Measurements from ENCODE around the gene PCDHGB3. TPM values are rescaled to one million over a fixed set of nuclear protein-coding genes. Genes with fewer than 3 reads are reported as not detected.
"Not testable (repeated sequence)": the region's sequence is repeated elsewhere in the genome, so short reads cannot be mapped to it uniquely, and the experiment has no call there.

PCDHGB3 gene
- polyA plus RNA-seq, 1 donor from 2014 or later, result not detected

DNA sequence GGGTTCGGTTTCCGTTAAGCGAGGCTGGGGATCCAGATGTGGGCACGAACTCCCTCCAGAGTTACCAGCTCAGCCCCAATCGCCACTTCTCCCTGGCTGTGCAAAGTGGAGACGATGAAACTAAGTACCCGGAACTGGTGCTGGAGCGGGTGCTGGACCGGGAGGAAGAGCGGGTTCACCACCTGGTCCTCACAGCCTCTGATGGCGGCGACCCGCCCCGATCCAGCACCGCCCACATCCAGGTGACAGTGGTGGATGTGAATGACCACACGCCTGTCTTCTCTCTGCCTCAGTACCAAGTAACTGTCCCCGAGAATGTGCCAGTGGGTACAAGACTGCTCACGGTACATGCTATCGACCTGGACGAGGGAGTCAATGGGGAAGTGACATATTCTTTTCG lies 13.3 kb downstream of the PCDHGB3 start:
- H4K20me1 ChIP-seq (ENCODE audit: insufficient read depth), result no peaks in the 10 kb centered on the region
- H2AFZ ChIP-seq (ENCODE audit: low read depth, low read length), result no peak overlapping the region
- H3K4me3 ChIP-seq (ENCODE audit: low read length), result no peak overlapping the region
- no peak overlapping the region for H3K9ac ChIP-seq (ENCODE audit: low read length)
- peaks cover 22% of the 10 kb centered on the region for H3K9me3 ChIP-seq (ENCODE audit: low read length)
- TF ChIP-seq EZH2 (IDR thresholded peaks at IDR 0.05; ENCODE audit: borderline replicate concordance, insufficient read depth, low read length, poor library complexity, severe bottlenecking) (no peak), MXI1 (conservative IDR thresholded peaks at IDR 0.05; ENCODE audit: poor library complexity, severe bottlenecking) (no peak), SMC3 (conservative IDR thresholded peaks at IDR 0.05; ENCODE audit: poor library complexity) (no peak), RAD21 (conservative IDR thresholded peaks at IDR 0.05) (no peak), CTCF (IDR thresholded peaks at IDR 0.05; ENCODE audit: poor library complexity, severe bottlenecking) (no peak)
- no peak overlapping the region for H3K4me2 ChIP-seq (ENCODE audit: low read length)
- H3K27ac ChIP-seq (ENCODE audit: low read length), result no peak overlapping the region
- H3K79me2 ChIP-seq (replicated peaks; ENCODE audit: insufficient read depth, low read length), result no peaks in the 10 kb centered on the region
- H3K36me3 ChIP-seq (ENCODE audit: insufficient read depth, low read length), result no peaks in the 10 kb centered on the region
- no peaks in the 10 kb centered on the region for H3K9me2 ChIP-seq (ENCODE audit: insufficient read depth, low read length)
- H3K27me3 ChIP-seq (ENCODE audit: insufficient read depth, low read depth, low read length), result no peaks in the 10 kb centered on the region
- H3F3A ChIP-seq (ENCODE audit: insufficient read depth, low read length, poor library complexity, severe bottlenecking), result no peaks in the 10 kb centered on the region

DNA sequence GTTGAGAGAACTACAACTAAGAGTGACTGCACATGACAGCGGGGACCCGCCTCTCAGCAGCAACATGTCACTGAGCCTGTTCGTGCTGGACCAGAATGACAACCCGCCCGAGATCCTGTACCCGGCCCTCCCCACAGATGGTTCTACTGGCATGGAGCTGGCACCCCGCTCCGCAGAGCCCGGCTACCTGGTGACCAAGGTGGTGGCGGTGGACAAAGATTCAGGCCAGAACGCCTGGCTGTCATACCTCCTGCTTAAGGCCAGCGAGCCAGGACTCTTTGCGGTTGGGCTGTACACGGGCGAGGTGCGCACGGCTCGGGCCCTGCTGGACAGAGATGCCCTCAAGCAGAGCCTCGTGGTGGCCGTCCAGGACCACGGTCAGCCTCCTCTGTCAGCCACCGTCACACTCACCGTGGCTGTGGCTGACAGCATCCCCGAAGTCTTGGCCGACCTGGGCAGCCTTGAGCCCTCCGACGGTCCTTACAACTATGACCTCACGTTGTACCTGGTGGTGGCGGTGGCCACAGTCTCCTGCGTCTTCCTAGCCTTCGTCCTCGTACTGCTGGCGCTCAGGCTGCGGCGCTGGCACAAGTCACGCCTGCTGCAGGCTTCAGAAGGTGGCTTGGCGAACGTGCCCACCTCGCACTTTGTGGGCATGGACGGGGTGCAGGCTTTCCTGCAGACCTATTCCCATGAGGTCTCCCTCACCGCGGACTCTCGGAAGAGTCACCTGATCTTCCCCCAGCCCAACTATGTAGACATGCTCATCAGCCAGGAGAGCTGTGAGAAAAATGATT lies 14.6 kb downstream of the PCDHGB3 start:
- H2AFZ ChIP-seq (ENCODE audit: low read depth, low read length), result no peak overlapping the region
- H3K9ac ChIP-seq (ENCODE audit: low read length), result no peak overlapping the region
- no peaks in the 10 kb centered on the region for H3K27me3 ChIP-seq (ENCODE audit: insufficient read depth, low read depth, low read length)
- H3K4me3 ChIP-seq (ENCODE audit: low read length), result no peak overlapping the region
- no peak overlapping the region for H3K27ac ChIP-seq (ENCODE audit: low read length)
- no peaks in the 10 kb centered on the region for H3K79me2 ChIP-seq (replicated peaks; ENCODE audit: insufficient read depth, low read length)
- peaks cover 31% of the 10 kb centered on the region for H3K9me3 ChIP-seq (ENCODE audit: low read length)
- H3K4me2 ChIP-seq (ENCODE audit: low read length), result no peak overlapping the region
- TF ChIP-seq SMC3 (conservative IDR thresholded peaks at IDR 0.05; ENCODE audit: poor library complexity) (no peak), EP300 (conservative IDR thresholded peaks at IDR 0.05; ENCODE audit: poor library complexity, severe bottlenecking) (no peak), CTCF (IDR thresholded peaks at IDR 0.05; ENCODE audit: poor library complexity, severe bottlenecking) (no peak)
- no peaks in the 10 kb centered on the region for H3F3A ChIP-seq (ENCODE audit: insufficient read depth, low read length, poor library complexity, severe bottlenecking)
- H4K20me1 ChIP-seq (ENCODE audit: insufficient read depth), result no peaks in the 10 kb centered on the region
- H3K9me2 ChIP-seq (ENCODE audit: insufficient read depth, low read length), result no peaks in the 10 kb centered on the region
- H3K36me3 ChIP-seq (ENCODE audit: insufficient read depth, low read length), result no peaks in the 10 kb centered on the region

- H3K4me2 ChIP-seq (ENCODE audit: low read length); H3F3A ChIP-seq (ENCODE audit: insufficient read depth, low read length, poor library complexity, severe bottlenecking); H3K36me3 ChIP-seq (ENCODE audit: insufficient read depth, low read length); H3K27me3 ChIP-seq (ENCODE audit: insufficient read depth, low read depth, low read length); H2AFZ ChIP-seq (ENCODE audit: low read depth, low read length); H3K9ac ChIP-seq (ENCODE audit: low read length); H4K20me1 ChIP-seq (ENCODE audit: insufficient read depth); H3K79me2 ChIP-seq (replicated peaks; ENCODE audit: insufficient read depth, low read length); H3K9me2 ChIP-seq (ENCODE audit: insufficient read depth, low read length): not testable (repeated sequence)
- Histone ChIP-seq H3K4me3 (ENCODE audit: low read length) (peak within 1 kb of the TSS; percentile 53), H3K9me3 (ENCODE audit: low read length) (peaks cover 36% of the 10 kb centered on the region), H3K27ac (ENCODE audit: low read length) (peak within 1 kb of the TSS; percentile 41)
- TF ChIP-seq CTCF (IDR thresholded peaks at IDR 0.05; ENCODE audit: poor library complexity, severe bottlenecking) (peak; percentile 69), SMC3 (conservative IDR thresholded peaks at IDR 0.05; ENCODE audit: poor library complexity) (peak; percentile 65), RAD21 (conservative IDR thresholded peaks at IDR 0.05) (peak; percentile 70)
These were observed 17.7 kb downstream of the PCDHGB3 start, which contains the start of gene PCDHGB4 for GRCh38 chr5:141387557-141388311. Gene PCDHGB4, plus strand, starts transcription at chr5:141387698. Its CDS starts 187 bp downstream, at chr5:141387885.

Data from neural cell (in vitro differentiated cells).